Lung (tissue), 16 donors: ENCODE data around the gene SLMAP. TPM values are rescaled to one million over a fixed set of nuclear protein-coding genes. Genes with fewer than 3 reads are reported as not detected.

ENCODE experiments used
- ATAC-seq: fragments of 200-7000 bp; cut with Tn5 transposase; one replicate; pipeline ENCODE4 v1.9.1; 2020; ENCODE audit warnings: moderate number of reproducible peaks; ENCODE audit not compliant: insufficient read depth, low FRiP score
- DNase-seq, 3 donors: peaks; one replicate each; pipeline ENCODE4 v3.0.0-alpha.2; 2013 to 2017
- H3K27ac ChIP-seq, 2 donors: one replicate each; pipeline ENCODE4 v1.5.1; 2013; ENCODE audit warnings: mild to moderate bottlenecking in 2 of 2, moderate library complexity in 2 of 2, control low read depth in 1 of 2, inconsistent platforms in 1 of 2, low read depth in 1 of 2, low read length in 1 of 2
- H3K27me3 ChIP-seq, 3 donors: one replicate each; pipeline ENCODE4 v1.5.1; 2013; ENCODE audit warnings: low read length in 2 of 3; ENCODE audit not compliant: control insufficient read depth in 3 of 3, insufficient read depth in 3 of 3
- H3K36me3 ChIP-seq, 4 donors: one replicate each; pipeline ENCODE4 v1.5.1; 2013; ENCODE audit warnings: low read length in 4 of 4, mild to moderate bottlenecking in 1 of 4, moderate library complexity in 1 of 4; ENCODE audit not compliant: control insufficient read depth in 4 of 4, insufficient read depth in 4 of 4
- H3K4me1 ChIP-seq, 5 donors: one replicate each; pipeline ENCODE4 v1.5.1; 2013; ENCODE audit warnings: low read length in 5 of 5, mild to moderate bottlenecking in 2 of 5, moderate library complexity in 1 of 5; ENCODE audit not compliant: control insufficient read depth in 5 of 5, insufficient read depth in 5 of 5
- H3K4me3 ChIP-seq: one replicate; pipeline ENCODE4 v1.5.1; 2013; ENCODE audit warnings: mild to moderate bottlenecking, control low read depth, moderate library complexity
- H3K9ac ChIP-seq, 2 donors: one replicate each; pipeline ENCODE4 v1.5.1; 2013; ENCODE audit warnings: low read length in 2 of 2, control low read depth in 1 of 2; ENCODE audit not compliant: insufficient read depth in 1 of 2
- H3K9me3 ChIP-seq, 4 donors: one replicate each; pipeline ENCODE4 v1.5.1; 2013; ENCODE audit warnings: low read length in 3 of 4, mild to moderate bottlenecking in 1 of 4, moderate library complexity in 1 of 4; ENCODE audit not compliant: control insufficient read depth in 4 of 4, insufficient read depth in 3 of 4
- WGBS, 2 donors: extraction: QIAGEN DNeasy Blood & Tissue Kit; methylation state at CpG; one replicate each; pipeline ENCODE4 v1.1.7; 2013; 5-methylcytosine and 5-hydroxymethylcytosine counted together
- long read RNA-seq, 5 donors: transcript quantifications; one replicate each; lab custom pipeline, GENCODE V29; 2026
- polyA plus RNA-seq, 2 donors: library from polyadenylated mRNA; stranded (reverse); fragments of 200-250 nt; gene quantifications; one replicate each; pipeline ENCODE4 v1.2.1, GENCODE V29; 2013
- total RNA-seq, 2 donors: library from RNA; depleted of rRNA in 1 of 2; stranded (reverse); fragments of >200 nt in 1 of 2; gene quantifications; one replicate each; pipeline ENCODE4 v1.2.1, GENCODE V29; 2014 to 2021
- TF ChIP-seq, protein P1 (sequence below): IDR thresholded peaks from 2 replicates; pipeline ENCODE4 v1.5.1; 2012; ENCODE audit warnings: mild to moderate bottlenecking; ENCODE audit errors: control extremely low read depth, extremely low read depth
- donor health status: control.
- donor health status: control.
- donor health status: Bipolar disorder and iron deficiency.
- donor health status: healthy.
- donor health status: DM: yes; HTN: yes; CAD: no.

SLMAP gene, protein sequence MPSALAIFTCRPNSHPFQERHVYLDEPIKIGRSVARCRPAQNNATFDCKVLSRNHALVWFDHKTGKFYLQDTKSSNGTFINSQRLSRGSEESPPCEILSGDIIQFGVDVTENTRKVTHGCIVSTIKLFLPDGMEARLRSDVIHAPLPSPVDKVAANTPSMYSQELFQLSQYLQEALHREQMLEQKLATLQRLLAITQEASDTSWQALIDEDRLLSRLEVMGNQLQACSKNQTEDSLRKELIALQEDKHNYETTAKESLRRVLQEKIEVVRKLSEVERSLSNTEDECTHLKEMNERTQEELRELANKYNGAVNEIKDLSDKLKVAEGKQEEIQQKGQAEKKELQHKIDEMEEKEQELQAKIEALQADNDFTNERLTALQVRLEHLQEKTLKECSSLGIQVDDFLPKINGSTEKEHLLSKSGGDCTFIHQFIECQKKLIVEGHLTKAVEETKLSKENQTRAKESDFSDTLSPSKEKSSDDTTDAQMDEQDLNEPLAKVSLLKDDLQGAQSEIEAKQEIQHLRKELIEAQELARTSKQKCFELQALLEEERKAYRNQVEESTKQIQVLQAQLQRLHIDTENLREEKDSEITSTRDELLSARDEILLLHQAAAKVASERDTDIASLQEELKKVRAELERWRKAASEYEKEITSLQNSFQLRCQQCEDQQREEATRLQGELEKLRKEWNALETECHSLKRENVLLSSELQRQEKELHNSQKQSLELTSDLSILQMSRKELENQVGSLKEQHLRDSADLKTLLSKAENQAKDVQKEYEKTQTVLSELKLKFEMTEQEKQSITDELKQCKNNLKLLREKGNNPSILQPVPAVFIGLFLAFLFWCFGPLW
- total RNA-seq (100 to 1,000 TPM in 1 of 2 donors, 10 to 100 TPM in 1; 72.4 to 118 TPM), polyA plus RNA-seq (10 to 100 TPM; 11.4 to 22.0 TPM)
- long read RNA-seq, donor 1, partial matches to known transcripts, result 0 of 1 reads
- long read RNA-seq, donor 1, other reads (novel, unspliced or antisense), result 0 of 1 reads
- long read RNA-seq, donor 2, result 0 reads
- long read RNA-seq, donor 3, result 0 reads
- long read RNA-seq, donor 4, partial matches to known transcripts, result 0 of 1 reads
- long read RNA-seq, donor 4, other reads (novel, unspliced or antisense), result 0 of 1 reads
- long read RNA-seq, donor 5, full-length matches to known transcripts, result 3 of 3 reads
- long read RNA-seq, donor 5, partial matches to known transcripts, result 0 of 3 reads
- long read RNA-seq, donor 5, other reads (novel, unspliced or antisense), result 0 of 3 reads

DNA sequence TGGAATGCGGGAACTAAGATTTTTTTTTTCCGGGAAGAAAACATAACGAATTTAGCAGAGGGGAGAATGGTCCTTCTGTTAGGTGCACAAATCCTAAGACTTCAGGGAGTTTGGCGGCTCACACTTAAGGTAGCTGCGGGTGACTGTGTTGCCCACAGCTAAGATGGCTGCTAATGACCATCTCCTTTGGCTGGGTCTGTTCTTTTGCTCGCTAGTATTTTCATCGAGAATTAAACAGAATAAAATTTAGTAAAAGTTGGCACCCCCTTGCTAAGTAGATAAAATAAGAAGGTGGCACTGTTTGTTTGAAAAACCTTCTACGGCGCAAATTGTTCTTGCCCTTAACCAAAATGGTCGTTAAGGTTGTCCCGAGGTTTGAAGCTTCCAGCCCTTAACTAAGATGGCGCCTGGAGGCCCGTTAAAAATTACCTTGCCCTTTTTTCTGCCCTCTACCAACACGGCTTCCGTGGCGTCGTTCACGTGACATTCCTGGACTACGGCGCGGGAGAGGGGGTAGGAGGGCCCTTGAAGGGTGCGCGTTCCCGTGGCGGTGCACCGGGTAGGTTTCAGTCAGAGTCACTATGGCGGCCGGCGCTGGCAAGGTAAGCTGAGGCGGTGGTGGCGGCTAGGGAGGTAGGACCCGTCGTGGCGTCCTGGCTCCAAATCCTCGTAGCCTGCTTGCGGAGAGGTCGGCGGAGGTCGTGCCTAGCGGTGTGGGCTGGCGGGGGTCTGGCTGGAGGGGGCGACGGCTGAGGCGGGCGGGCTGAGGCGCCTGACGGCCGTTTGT, at the start of gene SLMAP:
Gene SLMAP (plus strand): TSS at position 569 of the 787 bp plus-strand sequence. CDS start 1,343 bp downstream, outside the sequence.
- ATAC-seq (peak; percentile 93), DNase-seq (peak; percentile 96 to 98 (median 98))
- Histone ChIP-seq H3K27me3 (no peaks in the 10 kb centered on the region), H3K9me3 (no peaks in the 10 kb centered on the region), H3K9ac (peak within 1 kb of the TSS; percentile 85 to 98), H3K4me3 (peak within 1 kb of the TSS; percentile 88), H3K4me1 (peaks cover 0 to 21% (median 10%) of the 10 kb centered on the region in 5 donors), H3K27ac (peak within 1 kb of the TSS; percentile 80 to 94), H3K36me3 (peaks cover 0 to 5% (median 2%) of the 10 kb centered on the region in 4 donors)
- 0% methylated on average over 48 of the region's 48 CpGs for WGBS, 2 donors
- TF ChIP-seq, protein P1, sequence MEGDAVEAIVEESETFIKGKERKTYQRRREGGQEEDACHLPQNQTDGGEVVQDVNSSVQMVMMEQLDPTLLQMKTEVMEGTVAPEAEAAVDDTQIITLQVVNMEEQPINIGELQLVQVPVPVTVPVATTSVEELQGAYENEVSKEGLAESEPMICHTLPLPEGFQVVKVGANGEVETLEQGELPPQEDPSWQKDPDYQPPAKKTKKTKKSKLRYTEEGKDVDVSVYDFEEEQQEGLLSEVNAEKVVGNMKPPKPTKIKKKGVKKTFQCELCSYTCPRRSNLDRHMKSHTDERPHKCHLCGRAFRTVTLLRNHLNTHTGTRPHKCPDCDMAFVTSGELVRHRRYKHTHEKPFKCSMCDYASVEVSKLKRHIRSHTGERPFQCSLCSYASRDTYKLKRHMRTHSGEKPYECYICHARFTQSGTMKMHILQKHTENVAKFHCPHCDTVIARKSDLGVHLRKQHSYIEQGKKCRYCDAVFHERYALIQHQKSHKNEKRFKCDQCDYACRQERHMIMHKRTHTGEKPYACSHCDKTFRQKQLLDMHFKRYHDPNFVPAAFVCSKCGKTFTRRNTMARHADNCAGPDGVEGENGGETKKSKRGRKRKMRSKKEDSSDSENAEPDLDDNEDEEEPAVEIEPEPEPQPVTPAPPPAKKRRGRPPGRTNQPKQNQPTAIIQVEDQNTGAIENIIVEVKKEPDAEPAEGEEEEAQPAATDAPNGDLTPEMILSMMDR, result no peak

DNA sequence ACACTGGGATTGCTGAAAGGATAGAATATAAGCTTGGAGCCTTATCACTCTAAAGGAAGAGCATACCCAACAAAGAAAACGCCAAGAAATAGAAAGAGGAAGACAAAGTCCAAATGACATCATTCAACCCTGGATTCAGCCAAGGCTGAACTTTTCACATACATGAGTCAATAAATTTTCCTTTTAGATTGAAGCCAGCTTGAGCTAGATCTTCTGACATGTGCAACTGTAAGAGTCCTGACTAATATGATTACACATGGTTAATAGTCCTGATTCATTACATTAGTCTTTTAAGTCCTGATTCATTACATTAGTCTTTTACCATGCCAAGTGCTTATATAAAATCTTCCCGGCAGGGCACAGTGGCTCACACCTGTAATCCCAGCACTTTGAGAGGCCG, 49.6 kb upstream of the SLMAP start:
- Histone ChIP-seq H3K9ac (no peak overlapping the region), H3K4me1 (no peaks in the 10 kb centered on the region), H3K36me3 (no peaks in the 10 kb centered on the region), H3K4me3 (no peak overlapping the region), H3K27me3 (no peaks in the 10 kb centered on the region), H3K27ac (no peak overlapping the region), H3K9me3 (no peaks in the 10 kb centered on the region)
- TF ChIP-seq, protein P1, result no peak
- ATAC-seq, result no peak
- no peak for DNase-seq
- WGBS, 2 donors, result 74 to 75% methylated on average over 3 of the region's 3 CpGs

DNA sequence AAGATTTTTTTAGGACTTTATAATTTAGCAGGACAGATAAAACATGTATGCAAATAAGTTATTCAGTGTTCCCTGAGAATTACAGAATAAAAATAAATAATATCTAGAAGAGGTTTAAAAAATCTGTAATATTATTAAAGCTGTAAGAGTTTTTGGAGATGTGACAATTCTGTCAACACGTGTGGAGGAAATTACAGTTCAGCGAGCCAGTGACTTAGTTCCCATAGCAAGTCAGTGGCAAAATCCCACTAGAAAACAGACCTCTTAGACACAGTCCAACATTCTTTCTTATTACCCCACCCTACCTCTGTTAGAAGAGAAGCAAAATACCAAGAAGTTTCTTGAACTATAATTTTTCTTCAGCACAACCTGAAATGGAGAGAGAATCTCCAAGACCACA, 47.1 kb upstream of the SLMAP start:
- ATAC-seq (no peak), DNase-seq (no peak)
- H3K9me3 ChIP-seq, result no peaks in the 10 kb centered on the region
- H3K27me3 ChIP-seq, result peaks cover 0 to 3% (median 0%) of the 10 kb centered on the region in 3 donors
- no peaks in the 10 kb centered on the region for H3K4me1 ChIP-seq
- no peak overlapping the region for H3K4me3 ChIP-seq
- no peak overlapping the region for H3K27ac ChIP-seq
- TF ChIP-seq, protein P1, result no peak
- H3K9ac ChIP-seq, result no peak overlapping the region
- 12 to 13% methylated on average over 2 of the region's 2 CpGs for WGBS, 2 donors
- H3K36me3 ChIP-seq, result no peaks in the 10 kb centered on the region
